GM21723 (cell line): ENCODE results near the gene MFNG.

Experiments used
- ATAC-seq: cut with Tn5 transposase; IDR thresholded peaks from one replicate; pipeline ENCODE4 v1.9.1; 2021; ENCODE audit warnings: mild to moderate bottlenecking, moderate library complexity; ENCODE audit not compliant: unreplicated experiment

MFNG gene

DNA sequence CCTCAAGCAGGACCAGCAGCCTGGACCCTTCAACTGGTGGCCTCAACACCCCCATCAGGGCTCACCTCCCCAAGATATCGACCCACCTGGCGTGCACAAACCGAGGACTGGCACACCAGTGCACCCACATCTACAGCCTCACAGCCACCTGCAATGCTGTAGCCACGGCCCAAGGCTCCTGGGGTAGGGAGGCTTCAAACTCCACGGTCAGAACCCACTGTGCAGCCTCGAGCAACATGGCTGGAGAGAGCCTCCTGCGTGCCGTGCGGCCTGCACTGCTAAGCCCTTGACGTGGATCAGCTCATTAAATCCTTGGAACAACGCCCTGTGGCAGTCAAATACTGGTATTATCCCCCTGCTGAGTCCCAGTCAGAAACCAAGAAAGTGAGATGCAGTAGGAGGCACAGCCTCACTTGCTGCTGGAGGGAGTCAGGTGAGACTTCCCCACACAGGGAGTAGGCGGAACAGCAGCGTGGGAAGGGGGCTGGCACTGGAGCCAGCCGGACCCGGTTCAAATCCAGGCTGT lies 28.4 kb upstream of the MFNG start:
- no peak for ATAC-seq

GRCh38 chr22:37511395-37512104 lies 25.4 kb upstream of the MFNG start:
- ATAC-seq = no peak

DNA sequence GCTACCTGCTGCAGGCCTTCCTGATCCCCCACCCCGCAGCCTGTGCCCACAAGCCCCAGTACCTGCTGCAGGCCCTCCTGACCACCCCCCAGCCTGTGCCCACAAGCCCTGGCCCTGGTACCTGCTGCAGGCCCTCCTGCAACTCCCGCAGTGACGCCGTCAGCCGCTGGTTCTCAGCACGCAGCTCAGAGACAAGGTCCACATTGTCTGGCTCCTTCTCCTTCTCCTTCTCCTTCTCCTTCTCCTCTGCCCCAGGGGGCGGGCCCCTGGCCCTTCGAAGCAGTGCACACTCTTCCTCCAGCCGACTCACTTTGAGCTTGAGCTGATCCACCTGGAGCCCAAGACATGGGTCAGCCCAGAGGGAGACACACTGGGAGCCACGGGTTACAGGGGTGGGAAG lies 23.9 kb upstream of the MFNG start:
- no peak for ATAC-seq

- no peak for ATAC-seq
Observed at GRCh38 chr22:37509059-37509860, 23.1 kb upstream of the MFNG start.

- ATAC-seq = no peak
Observed at GRCh38 chr22:37508431-37508992, 22.3 kb upstream of the MFNG start.

DNA sequence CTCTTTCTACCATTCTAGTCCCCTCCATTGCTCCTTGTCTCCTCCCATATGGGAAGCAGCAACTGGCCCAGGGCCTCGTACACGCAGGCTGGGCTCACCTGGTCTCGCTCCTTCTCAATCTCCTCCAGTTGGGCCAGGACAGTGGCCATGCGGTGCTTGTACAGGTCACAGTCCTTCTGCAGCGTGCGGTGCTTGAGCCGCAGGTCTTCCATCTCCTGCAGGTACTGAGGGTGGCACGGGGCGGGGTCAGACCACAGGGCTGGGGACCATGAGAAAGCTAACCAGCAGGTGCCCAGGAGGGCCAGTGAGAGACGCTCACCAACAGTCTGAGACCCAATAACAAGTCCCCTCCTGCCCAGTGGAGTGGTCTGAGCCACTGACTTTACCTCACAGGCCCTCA lies 21.5 kb upstream of the MFNG start:
- ATAC-seq = no peak

- no peak for ATAC-seq
Observed at GRCh38 chr22:37505989-37506388, 19.8 kb upstream of the MFNG start.

- ATAC-seq = no peak
Observed at GRCh38 chr22:37505565-37505964, 19.4 kb upstream of the MFNG start.

DNA sequence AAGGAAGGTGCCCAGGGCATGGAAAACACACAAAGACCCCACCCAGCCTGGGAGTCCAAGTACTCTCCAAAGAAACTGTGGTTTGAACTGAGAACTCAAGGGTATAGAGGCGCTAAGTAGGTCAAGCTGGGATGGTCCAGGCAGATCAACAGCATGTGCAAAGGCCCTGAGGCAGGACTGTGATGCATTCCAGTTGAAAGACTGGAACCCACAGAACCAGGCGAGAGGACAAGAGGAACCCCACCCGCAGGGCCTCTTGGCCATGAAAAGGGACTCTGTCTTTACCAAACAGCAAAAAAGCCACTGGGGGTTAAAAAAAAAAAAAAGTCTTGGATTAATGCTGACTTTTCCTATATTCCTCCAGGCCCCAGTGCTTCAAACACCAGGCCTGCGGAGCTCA lies 18.8 kb upstream of the MFNG start:
- ATAC-seq = no peak

DNA sequence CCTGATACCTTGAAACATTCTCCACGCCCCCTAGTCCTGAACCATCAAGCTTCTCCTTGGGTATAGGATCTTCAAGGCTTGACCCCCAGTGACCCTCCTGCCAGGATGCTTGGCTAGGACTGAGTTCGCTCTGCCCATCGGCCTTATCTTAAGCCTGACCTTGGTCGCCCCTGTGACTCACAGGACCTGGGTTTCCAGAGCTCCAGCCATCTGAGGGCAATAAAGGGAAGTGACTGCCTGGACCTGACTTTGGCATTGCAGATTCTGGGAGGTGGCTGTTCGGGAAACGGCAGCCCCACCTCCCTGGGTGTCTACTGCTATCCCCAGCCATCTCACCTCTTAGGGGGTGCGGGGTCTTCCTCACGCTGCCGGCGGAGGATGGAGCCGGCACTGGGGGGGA lies 17.7 kb upstream of the MFNG start:
- no peak for ATAC-seq

- no peak for ATAC-seq
Observed at GRCh38 chr22:37503183-37503683, 17.0 kb upstream of the MFNG start.

- ATAC-seq = no peak
Observed at GRCh38 chr22:37502342-37503182, 16.4 kb upstream of the MFNG start.

DNA sequence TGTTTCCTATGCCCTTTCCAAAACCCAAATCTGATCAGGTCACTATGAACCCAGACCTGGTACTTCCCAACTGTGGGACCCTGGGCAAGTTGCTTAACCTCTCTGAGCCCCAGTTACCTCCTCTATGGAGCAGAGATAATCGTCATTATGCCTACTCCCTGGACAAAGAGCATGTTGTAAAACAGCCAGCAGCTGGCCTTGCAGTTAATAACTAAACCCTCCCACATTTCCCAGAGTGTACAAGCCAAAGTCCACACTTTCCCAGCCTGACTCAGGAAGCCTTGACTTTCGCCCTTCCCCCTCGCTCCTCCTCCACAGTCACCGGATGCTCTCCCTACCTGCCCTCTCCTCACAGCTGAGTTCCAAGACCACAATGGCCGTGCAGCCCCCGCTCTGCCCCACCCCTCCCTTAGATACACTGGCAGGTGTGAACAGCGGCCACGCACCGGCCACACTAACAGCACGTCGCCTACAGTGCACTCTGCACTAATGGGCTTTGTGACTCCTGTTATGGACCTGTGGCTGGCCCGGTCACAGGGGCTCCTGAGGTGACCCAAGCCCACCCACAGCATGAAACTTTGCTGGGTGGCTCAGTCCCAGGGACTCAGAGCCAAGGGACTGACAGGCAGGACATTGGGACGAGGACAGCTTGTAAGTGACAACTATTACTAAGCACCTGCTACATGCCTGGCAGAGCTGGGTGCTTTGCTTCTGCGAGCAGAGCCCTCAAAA lies 15.6 kb upstream of the MFNG start:
- no peak for ATAC-seq

- ATAC-seq = no peak
Observed at GRCh38 chr22:37500745-37501609, 14.8 kb upstream of the MFNG start.

DNA sequence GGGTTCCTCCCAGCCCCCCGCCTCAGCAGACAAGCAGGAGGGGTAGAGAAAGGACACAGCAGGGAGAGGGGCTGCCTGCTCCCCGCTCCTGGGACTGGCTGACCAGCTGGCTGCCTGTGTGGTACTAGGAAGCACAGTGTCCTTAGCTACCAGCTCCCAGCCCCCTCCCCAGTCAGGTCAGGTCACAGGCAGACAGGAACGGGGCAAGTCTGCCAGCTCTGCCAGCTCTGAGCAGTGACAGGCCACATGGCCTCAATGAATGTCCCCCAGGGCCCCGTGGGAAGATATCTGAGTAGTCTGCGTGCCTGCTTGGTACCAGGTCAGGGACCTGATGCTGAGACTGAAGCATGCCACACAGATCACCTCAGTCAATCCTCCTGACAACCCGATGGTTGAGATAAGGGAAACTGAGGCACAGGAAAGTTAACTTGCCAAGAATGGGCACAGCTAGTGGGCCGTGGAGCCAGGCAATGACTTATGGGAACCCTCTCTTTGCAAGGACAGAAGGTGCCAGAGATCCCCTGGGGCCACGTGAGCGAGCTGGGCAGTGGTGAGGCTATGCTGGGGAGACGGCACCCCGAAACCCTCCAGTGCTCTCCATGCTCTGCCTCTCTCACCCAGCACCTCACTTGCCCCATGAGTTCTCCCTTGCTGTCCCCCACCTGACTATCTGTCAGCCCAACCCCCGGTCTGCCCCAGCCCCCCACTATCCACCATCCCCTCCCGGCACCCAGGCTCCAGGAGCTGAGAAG lies 13.8 kb upstream of the MFNG start:
- ATAC-seq = no peak

DNA sequence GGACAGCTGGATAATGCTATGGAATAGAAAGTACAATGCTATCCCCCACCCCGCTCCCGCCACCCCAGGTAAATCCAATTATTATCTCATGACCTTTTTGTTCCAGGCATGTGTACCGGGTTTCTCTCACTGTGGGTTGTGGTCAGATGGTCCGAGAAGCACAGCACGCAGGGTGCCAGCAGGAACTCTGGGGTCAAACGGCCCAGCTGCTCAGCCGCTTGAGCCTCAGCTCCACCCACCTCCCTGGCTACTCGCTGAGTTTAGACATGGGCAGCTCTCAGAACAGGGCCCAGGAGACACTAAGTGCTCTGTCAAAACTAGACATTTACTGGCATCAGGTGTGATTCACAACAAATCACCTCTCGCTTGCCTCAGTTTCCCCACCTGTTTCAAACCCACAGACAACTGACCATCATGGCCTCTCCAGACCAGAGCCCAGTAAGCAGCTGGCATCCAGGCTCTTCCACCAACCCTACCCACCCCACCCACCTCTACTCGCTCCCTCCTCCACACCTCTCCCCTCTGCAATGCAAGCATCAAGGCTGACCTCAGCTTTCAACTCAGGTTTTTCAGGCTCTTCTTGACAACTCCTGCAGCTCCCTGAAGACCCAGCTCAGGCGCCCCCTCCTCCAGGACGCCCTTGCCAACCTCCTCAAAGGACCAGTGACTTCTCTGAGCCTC lies 13.0 kb upstream of the MFNG start:
- ATAC-seq = no peak

DNA sequence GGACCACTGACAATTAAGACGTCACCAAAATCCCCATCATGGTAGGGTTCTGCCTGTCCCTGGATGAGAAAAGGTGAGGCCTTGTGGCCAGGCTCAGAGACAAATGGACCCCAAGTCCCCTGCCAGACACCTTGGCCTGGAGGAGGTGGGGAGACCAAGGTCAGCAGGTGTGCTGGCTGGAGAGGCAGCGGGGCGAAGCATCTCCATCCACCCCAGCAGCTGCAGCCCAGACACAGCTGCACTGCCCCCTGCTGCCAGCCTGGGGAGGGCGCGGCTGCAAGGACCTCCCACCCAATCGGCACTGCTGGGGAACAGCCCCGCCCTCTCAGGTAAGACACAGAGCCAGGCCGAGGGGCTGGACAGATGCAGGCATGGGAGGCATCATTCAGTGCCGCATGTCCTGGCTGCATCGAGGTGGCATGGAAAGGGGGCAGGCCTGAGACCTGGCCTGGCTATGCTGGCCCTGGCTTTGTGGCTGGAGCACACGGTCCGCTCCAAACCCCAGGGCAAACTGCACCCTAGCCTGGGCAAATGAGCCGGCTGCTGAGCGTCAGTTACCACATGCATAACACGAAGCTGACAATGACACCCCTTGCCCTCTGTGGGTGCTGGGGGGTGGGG lies 12.2 kb upstream of the MFNG start:
- no peak for ATAC-seq
